SK-N-SH (cell line): ENCODE measurements around the gene SLC13A4. TPM values are rescaled to one million over a fixed set of nuclear protein-coding genes. Genes with fewer than 3 reads are reported as not detected.

Experiments
- CTCF ChIA-PET: fragments of 300-600, 350-600 bp; formaldehyde crosslinking; extraction: SDS; loops from one replicate; lab custom pipeline; 2021; lab: Yijun Ruan, JAX
- POLR2A ChIA-PET: fragments of 350-600 bp; sonication (Branson Sonifier 250); formaldehyde crosslinking; extraction: SDS; loops from one replicate; lab custom pipeline; 2020; ENCODE audit warnings: antibody characterized with exemption, inconsistent platforms; lab: Yijun Ruan, JAX
- DNase-seq: peaks from one replicate; pipeline ENCODE4 v3.0.0; 2012
- H2AFZ ChIP-seq: fragments of 200-600 bp; sonication (generic); 2 replicates; pipeline ENCODE4 v1.8.1; 2016; ENCODE audit warnings: antibody characterized with exemption, mild to moderate bottlenecking, low read depth
- H3F3A ChIP-seq: fragments of 200-600 bp; sonication (generic); replicated peaks from 2 replicates; pipeline ENCODE3; 2016; ENCODE audit warnings: antibody characterized with exemption, mild to moderate bottlenecking; ENCODE audit not compliant: insufficient read depth
- H3K27ac ChIP-seq, 2 experiments: fragments of 200-500 bp in 1 of 2; fragments of 200-600 bp in 1 of 2; sonication (Bioruptor generic) in 1 of 2; sonication (generic), shearing (Covaris generic) in 1 of 2; 2 replicates each; pipeline versions ENCODE4 v1.5.1 to v1.6.1; 2014 to 2016; ENCODE audit warnings: low read depth in 2 of 2, inconsistent platforms in 1 of 2, low read length in 1 of 2, mild to moderate bottlenecking in 1 of 2, mixed read lengths in 1 of 2
- H3K27me3 ChIP-seq: fragments of 200-600 bp; sonication (generic), shearing (Covaris generic); 2 replicates; pipeline ENCODE4 v1.6.1; 2016; ENCODE audit warnings: mixed run types; ENCODE audit not compliant: insufficient read depth
- H3K36me3 ChIP-seq, 2 experiments: fragments of 200-500 bp in 1 of 2; fragments of 200-600 bp in 1 of 2; sonication (Bioruptor generic) in 1 of 2; sonication (generic) in 1 of 2; replicated peaks in 1 of 2; 2 replicates each; pipeline versions ENCODE3 to v1.5.1; 2014 to 2016; ENCODE audit warnings: low read length in 1 of 2, mild to moderate bottlenecking in 1 of 2; ENCODE audit not compliant: insufficient read depth in 2 of 2, control insufficient read depth in 1 of 2
- H3K4me1 ChIP-seq, 2 experiments: fragments of 200-500 bp in 1 of 2; fragments of 200-600 bp in 1 of 2; sonication (Bioruptor generic) in 1 of 2; sonication (generic), shearing (Covaris generic) in 1 of 2; 2 replicates each; pipeline versions ENCODE4 v1.5.1 to v1.6.1; 2014 to 2016; ENCODE audit warnings: low read depth in 1 of 2, low read length in 1 of 2, mixed run types in 1 of 2; ENCODE audit not compliant: insufficient read depth in 2 of 2, control insufficient read depth in 1 of 2
- H3K4me2 ChIP-seq: fragments of 200-600 bp; sonication (generic), shearing (Covaris generic); 2 replicates; pipeline ENCODE4 v1.6.1; 2017; ENCODE audit warnings: mixed run types
- H3K4me3 ChIP-seq, 2 experiments: fragments of 200-500 bp in 1 of 2; fragments of 200-600 bp in 1 of 2; sonication (Bioruptor generic) in 1 of 2; sonication (generic), shearing (Covaris generic) in 1 of 2; 2 replicates each; pipeline versions ENCODE4 v1.5.1 to v1.8.1; 2014 to 2016; ENCODE audit warnings: low read depth in 2 of 2, inconsistent platforms in 1 of 2, low read length in 1 of 2, mild to moderate bottlenecking in 1 of 2, mixed read lengths in 1 of 2, moderate library complexity in 1 of 2
- H3K79me2 ChIP-seq: fragments of 200-600 bp; sonication (generic); 2 replicates; pipeline ENCODE4 v1.8.1; 2017; ENCODE audit warnings: mild to moderate bottlenecking; ENCODE audit not compliant: insufficient read depth
- H3K9ac ChIP-seq: fragments of 200-600 bp; sonication (generic); 2 replicates; pipeline ENCODE4 v1.6.1; 2017; ENCODE audit warnings: mixed run types
- H3K9me2 ChIP-seq: fragments of 200-600 bp; sonication (generic); 2 replicates; pipeline ENCODE4 v1.6.1; 2017; ENCODE audit warnings: mixed run types
- H3K9me3 ChIP-seq: fragments of 200-600 bp; sonication (generic); 2 replicates; pipeline ENCODE4 v1.6.1; 2017; ENCODE audit warnings: mixed run types, mild to moderate bottlenecking, moderate library complexity
- H4K20me1 ChIP-seq: fragments of 200-600 bp; sonication (generic); 2 replicates; pipeline ENCODE4 v1.6.1; 2017; ENCODE audit warnings: mild to moderate bottlenecking, mixed run types; ENCODE audit not compliant: insufficient read depth
- CHD2 ChIP-seq: fragments of 150-350 bp; IDR thresholded peaks from 2 replicates; pipeline ENCODE4 v1.6.1; 2018; ENCODE audit warnings: low read length; ENCODE audit not compliant: partially characterized antibody
- CTCF ChIP-seq: fragments of 200-600 bp; sonication (generic); IDR thresholded peaks from 2 replicates; pipeline ENCODE4 v1.6.1; 2017; ENCODE audit warnings: antibody characterized with exemption, mild to moderate bottlenecking, moderate library complexity
- ELF1 ChIP-seq: IDR thresholded peaks from 2 replicates; pipeline ENCODE4 v1.4.0; 2012
- FOXJ3 ChIP-seq: sonication (generic); formaldehyde crosslinking; IDR thresholded peaks from 2 replicates; pipeline ENCODE4 v1.5.1; 2020; ENCODE audit warnings: mild to moderate bottlenecking, missing genetic modification reagents
- GABPA ChIP-seq: IDR thresholded peaks from 2 replicates; pipeline ENCODE4 v1.4.0; 2012; ENCODE audit warnings: low read depth, mild to moderate bottlenecking
- JUND ChIP-seq: IDR thresholded peaks from 2 replicates; pipeline ENCODE4 v1.4.0; 2012
- MEF2A ChIP-seq: IDR thresholded peaks from 2 replicates; pipeline ENCODE4 v1.4.0; 2012; ENCODE audit warnings: low read depth, borderline replicate concordance
- NFIC ChIP-seq: IDR thresholded peaks from 2 replicates; pipeline ENCODE4 v1.4.0; 2012; ENCODE audit warnings: borderline replicate concordance
- NRF1 ChIP-seq: IDR thresholded peaks from 2 replicates; pipeline ENCODE4 v1.6.1; 2012; ENCODE audit warnings: low read depth, mild to moderate bottlenecking, low read length
- PBX3 ChIP-seq: IDR thresholded peaks from 2 replicates; pipeline ENCODE4; 2012
- POLR2AphosphoS5 ChIP-seq: IDR thresholded peaks from 2 replicates; pipeline ENCODE4 v1.6.1; 2012; ENCODE audit warnings: low read depth, low read length
- RCOR1 ChIP-seq: fragments of 150-350 bp; IDR thresholded peaks from 2 replicates; pipeline ENCODE4 v1.6.1; 2017; ENCODE audit warnings: antibody characterized with exemption, low read length
- REST ChIP-seq: IDR thresholded peaks from 2 replicates; pipeline ENCODE4 v1.6.1; 2012; ENCODE audit warnings: mild to moderate bottlenecking, low read depth, low read length, moderate library complexity
- SIN3A ChIP-seq: IDR thresholded peaks from 2 replicates; pipeline ENCODE4 v1.6.1; 2012; ENCODE audit warnings: low read depth, mild to moderate bottlenecking, low read length, moderate library complexity, borderline replicate concordance
- TAF1 ChIP-seq: IDR thresholded peaks from 2 replicates; pipeline ENCODE4 v1.6.1; 2012; ENCODE audit warnings: low read depth, mild to moderate bottlenecking, low read length, moderate library complexity, borderline replicate concordance
- TCF12 ChIP-seq: IDR thresholded peaks from 2 replicates; pipeline ENCODE4 v1.4.0; 2012
- USF1 ChIP-seq: IDR thresholded peaks from 2 replicates; pipeline ENCODE4 v1.4.0; 2012; ENCODE audit warnings: low read depth, borderline replicate concordance
- ZBTB33 ChIP-seq: IDR thresholded peaks from 2 replicates; pipeline ENCODE4 v1.4.0; 2012; ENCODE audit warnings: low read depth, borderline replicate concordance
- WGBS: methylation state at CpG from one replicate; pipeline ENCODE4 v1.1.6; 2017; ENCODE audit warnings: low lambda C conversion rate; 5-methylcytosine and 5-hydroxymethylcytosine counted together
- polyA plus RNA-seq, 3 experiments: library from polyadenylated mRNA; depleted of rRNA; stranded (reverse); fragments of >200 nt; gene quantifications; 2 replicates each; pipeline ENCODE4 v1.2.3, GENCODE V29; 2012

The SLC13A4 gene
- polyA plus RNA-seq, 1 of the 3 experiments (the other 2 are of a cell fraction): 0.30 TPM

- Histone ChIP-seq H3K79me2 (no peaks in the 10 kb centered on the region), H3F3A (peaks cover 9% of the 10 kb centered on the region), H3K4me3 (no peak overlapping the region), H3K4me2 (no peak overlapping the region), H2AFZ (no peak overlapping the region), H3K27me3 (no peaks in the 10 kb centered on the region), H3K36me3 (peaks cover 0 to under 1% of the 10 kb centered on the region in 2 experiments), H3K9me2 (no peaks in the 10 kb centered on the region), H4K20me1 (no peaks in the 10 kb centered on the region), H3K9ac (no peak overlapping the region), H3K4me1 (peaks cover 2 to 11% of the 10 kb centered on the region in 2 experiments; a peak in 2 of 4 replicates), H3K9me3 (no peaks in the 10 kb centered on the region), H3K27ac (no peak overlapping the region)
- POLR2A ChIA-PET: interaction anchor here (0.9 kb wide), 1 partner anchor 24 kb away, joined by 4 read pairs; no protein-coding TSS in a partner anchor
- CTCF ChIA-PET: interaction anchor here (0.8 to 4.0 kb wide), 6 partner anchors 13 to 95 kb away, joined by 3 to 46 read pairs (median 4); no protein-coding TSS in a partner anchor
- TF ChIP-seq POLR2AphosphoS5: no peak
- TF ChIP-seq FOXJ3 (CRISPR knock-in tag): no peak
- no peak for TF ChIP-seq CHD2
- TF ChIP-seq MEF2A: no peak
- TF ChIP-seq ZBTB33: no peak
- TF ChIP-seq REST: no peak
- no peak for TF ChIP-seq USF1
- TF ChIP-seq GABPA: no peak
- no peak for TF ChIP-seq JUND
- no peak for TF ChIP-seq RCOR1
- TF ChIP-seq NFIC: no peak
- no peak for TF ChIP-seq TCF12
- no peak for TF ChIP-seq PBX3
- no peak for TF ChIP-seq NRF1
- TF ChIP-seq ELF1: no peak
- TF ChIP-seq TAF1: no peak
- no peak for TF ChIP-seq CTCF
- TF ChIP-seq SIN3A: no peak
- 93% methylated on average over 20 of the region's 20 CpGs for WGBS
- DNase-seq: no peak
These were observed 21.8 kb downstream of the SLC13A4 start for GRCh38 chr7:135706038-135706742.
